ENCODE results near the gene MAMDC2. TPM values are rescaled to one million over a fixed set of nuclear protein-coding genes. Genes with fewer than 3 reads are reported as not detected.

Gene MAMDC2
- total and polyA plus RNA-seq, 2 of the 8 experiments (the other 6 are each of a cell fraction or from before 2014, with no cell fraction given), result 6.1 to 15.4 TPM

DNA sequence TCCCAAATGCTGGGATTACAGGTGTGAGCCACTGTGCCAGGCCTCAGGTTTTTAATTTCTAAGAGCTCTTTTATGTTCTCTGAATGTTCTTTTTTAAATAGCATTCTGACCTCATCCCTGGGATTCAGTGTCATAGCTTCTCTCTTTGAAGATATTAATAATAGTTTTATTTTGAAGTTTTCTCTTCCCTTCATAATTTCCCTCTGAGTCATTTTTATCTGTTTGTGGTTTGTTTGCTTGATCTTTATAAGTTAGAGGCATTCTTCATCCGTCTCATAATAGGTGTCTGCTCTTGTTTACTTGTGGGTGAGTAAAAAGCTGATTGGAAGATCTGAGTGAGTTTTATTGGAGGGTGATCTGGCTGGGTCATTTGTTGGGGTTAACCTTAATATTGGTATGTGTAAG lies 12.5 kb upstream of the MAMDC2 start:
- Histone ChIP-seq H3K14ac (ENCODE audit: insufficient read length) (no peak overlapping the region), H2BK12ac (ENCODE audit: low read depth, low read length) (no peak overlapping the region), H4K20me1 (replicated peaks in 1 of 2; ENCODE audit: control insufficient read depth in 1 of 2, insufficient read depth in 2 of 2, low read length in 2 of 2) (no peaks in the 10 kb centered on the region), H3K4me2 (ENCODE audit: insufficient read depth in 1 of 2, low read depth in 2 of 2, low read length in 2 of 2) (no peak overlapping the region), H2AK5ac (ENCODE audit: low read depth, low read length) (no peak overlapping the region), H3K9ac (replicated peaks in 1 of 4; ENCODE audit: extremely low read depth in 1 of 4, low read depth in 3 of 4, low read length in 3 of 4) (no peak overlapping the region), H2BK120ac (replicated peaks; ENCODE audit: low read depth, low read length) (no peak overlapping the region), H3K4ac (replicated peaks; ENCODE audit: insufficient read length, low read depth, low read length) (no peak overlapping the region), H2BK20ac (ENCODE audit: low read length) (no peak overlapping the region), H3K23me2 (ENCODE audit: low read depth, low read length) (no peaks in the 10 kb centered on the region), H4K8ac (ENCODE audit: extremely low read depth, insufficient read depth, low read length) (no peak overlapping the region), H3K79me2 (ENCODE audit: control insufficient read depth in 1 of 2, insufficient read depth in 2 of 2, low read length in 2 of 2) (no peaks in the 10 kb centered on the region), H3K27ac (ENCODE audit: low read depth, low read length) (no peak overlapping the region), H2AFZ (ENCODE audit: low read length) (no peak overlapping the region), H3K23ac (ENCODE audit: insufficient read length) (no peak overlapping the region), H3K9me3 (ENCODE audit: insufficient read depth in 2 of 2, low read depth in 1 of 2, low read length in 1 of 2) (no peaks in the 10 kb centered on the region), H3K18ac (ENCODE audit: extremely low read depth, low read length) (no peak overlapping the region), H4K91ac (replicated peaks; ENCODE audit: insufficient read length, low read length) (no peak overlapping the region), H2BK15ac (ENCODE audit: low read length) (no peak overlapping the region), H2BK5ac (ENCODE audit: low read depth, low read length) (no peak overlapping the region), H3K4me3 (ENCODE audit: extremely low read depth in 1 of 4, insufficient read depth in 2 of 4, low read depth in 3 of 4, low read length in 4 of 4) (no peak overlapping the region), H3K79me1 (ENCODE audit: low read depth, low read length) (no peaks in the 10 kb centered on the region), H3K27me3 (replicated peaks in 1 of 4; ENCODE audit: control insufficient read depth in 3 of 4, extremely low read depth in 1 of 4, insufficient read depth in 3 of 4, low read length in 3 of 4) (no peaks in the 10 kb centered on the region), H3K36me3 (ENCODE audit: control insufficient read depth in 2 of 4, insufficient read depth in 4 of 4, low read length in 3 of 4) (no peaks in the 10 kb centered on the region), H3K4me1 (replicated peaks in 1 of 4; ENCODE audit: control insufficient read depth in 3 of 4, insufficient read depth in 4 of 4, low read length in 3 of 4) (no peaks in the 10 kb centered on the region), H3K56ac (replicated peaks; ENCODE audit: insufficient read length, low read depth, low read length) (no peak overlapping the region), H4K5ac (ENCODE audit: insufficient read length, low read depth, low read length) (no peak overlapping the region)
- 87% methylated on average over 1 of the region's 1 CpG; no CpG with 5 or more reads in 1 of the 2 experiments for WGBS, 2 experiments (ENCODE audit: extremely low coverage in 1 of 2, insufficient coverage in 1 of 2, insufficient read length in 1 of 2, insufficient replicate concordance in 2 of 2, low coverage in 1 of 2, low lambda C conversion rate in 2 of 2, missing lambda C conversion rate in 1 of 2)
- ChIA-PET POLR2A (ENCODE audit: partially characterized antibody) (interaction anchor here (1.9 kb wide), 1 partner anchor 12 kb away, joined by 8 read pairs; the partner anchor contains the start of gene MAMDC2), CTCF (ENCODE audit: partially characterized antibody) (interaction anchor here (0.9 to 1.2 kb wide), 3 partner anchors 11 to 90 kb away, joined by 3 to 4 read pairs (median 3); no protein-coding TSS in a partner anchor)
- FAIRE-seq (no peak), DNase-seq (ENCODE audit: low read depth in 1 of 2, low spot score in 2 of 2) (no peak)
- TF ChIP-seq FOSL1 (IDR thresholded peaks at IDR 0.05; ENCODE audit: insufficient read depth, low read depth, low read length) (no peak), ZNF274 (IDR thresholded peaks at IDR 0.05; ENCODE audit: borderline replicate concordance, extremely low read depth, low read length) (no peak), SP4 (IDR thresholded peaks at IDR 0.05; ENCODE audit: low read length) (no peak)

Measured in H1 (cell line).